Epithelial cell of esophagus (primary cell): Measurements from ENCODE around the gene EFCC1.

Source experiments
- DNase-seq: peaks from one replicate; pipeline ENCODE4 v3.0.0; 2010; ENCODE audit warnings: low read depth
- H3K4me3 ChIP-seq: 2 replicates; pipeline ENCODE4 v1.5.1; 2011; ENCODE audit warnings: mild to moderate bottlenecking, low read length, control low read depth
- TF ChIP-seq, protein P1 (sequence below): IDR thresholded peaks from 2 replicates; pipeline ENCODE4 v1.5.1; 2011; ENCODE audit warnings: low read depth, mild to moderate bottlenecking, low read length, control low read depth, inconsistent platforms; ENCODE audit not compliant: insufficient read depth; ENCODE audit errors: missing control alignments

Gene EFCC1

DNA sequence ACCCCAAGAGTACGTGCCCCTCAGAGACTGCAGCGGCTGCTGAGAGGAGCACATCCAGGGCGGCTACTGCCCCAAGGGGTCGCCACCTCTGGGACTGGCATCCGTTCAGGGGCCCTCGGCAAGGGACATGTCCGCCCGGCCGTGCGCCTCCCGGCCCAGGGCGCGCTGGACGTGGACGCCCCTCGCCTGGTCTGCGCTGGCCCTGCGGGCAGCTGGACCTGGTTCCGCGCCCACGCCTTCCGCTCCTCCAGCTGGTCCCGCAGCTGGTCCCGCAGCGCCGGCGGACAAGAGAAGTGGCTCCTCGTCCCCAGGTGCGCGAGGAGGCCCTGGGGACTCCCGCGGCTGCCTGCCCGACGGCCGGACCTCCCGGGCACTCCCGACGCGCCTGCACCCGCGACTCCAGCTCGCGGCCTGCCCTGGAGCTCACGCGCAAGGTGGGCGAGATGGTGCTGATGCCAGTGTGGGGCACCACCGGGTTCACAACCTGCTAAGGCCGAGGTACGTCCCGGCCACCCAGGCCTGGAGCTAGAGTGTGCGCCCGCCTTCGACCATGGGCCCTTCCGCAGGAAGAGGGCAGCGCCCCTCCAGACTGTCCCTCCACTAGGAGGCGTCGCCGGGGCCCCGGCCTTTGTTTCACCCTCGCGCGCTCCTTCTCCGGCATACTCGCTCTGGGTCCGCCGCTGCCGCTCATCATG lies 45.1 kb downstream of the EFCC1 start:
- H3K4me3 ChIP-seq = no peak overlapping the region
- TF ChIP-seq, protein P1, sequence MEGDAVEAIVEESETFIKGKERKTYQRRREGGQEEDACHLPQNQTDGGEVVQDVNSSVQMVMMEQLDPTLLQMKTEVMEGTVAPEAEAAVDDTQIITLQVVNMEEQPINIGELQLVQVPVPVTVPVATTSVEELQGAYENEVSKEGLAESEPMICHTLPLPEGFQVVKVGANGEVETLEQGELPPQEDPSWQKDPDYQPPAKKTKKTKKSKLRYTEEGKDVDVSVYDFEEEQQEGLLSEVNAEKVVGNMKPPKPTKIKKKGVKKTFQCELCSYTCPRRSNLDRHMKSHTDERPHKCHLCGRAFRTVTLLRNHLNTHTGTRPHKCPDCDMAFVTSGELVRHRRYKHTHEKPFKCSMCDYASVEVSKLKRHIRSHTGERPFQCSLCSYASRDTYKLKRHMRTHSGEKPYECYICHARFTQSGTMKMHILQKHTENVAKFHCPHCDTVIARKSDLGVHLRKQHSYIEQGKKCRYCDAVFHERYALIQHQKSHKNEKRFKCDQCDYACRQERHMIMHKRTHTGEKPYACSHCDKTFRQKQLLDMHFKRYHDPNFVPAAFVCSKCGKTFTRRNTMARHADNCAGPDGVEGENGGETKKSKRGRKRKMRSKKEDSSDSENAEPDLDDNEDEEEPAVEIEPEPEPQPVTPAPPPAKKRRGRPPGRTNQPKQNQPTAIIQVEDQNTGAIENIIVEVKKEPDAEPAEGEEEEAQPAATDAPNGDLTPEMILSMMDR = no peak

DNA sequence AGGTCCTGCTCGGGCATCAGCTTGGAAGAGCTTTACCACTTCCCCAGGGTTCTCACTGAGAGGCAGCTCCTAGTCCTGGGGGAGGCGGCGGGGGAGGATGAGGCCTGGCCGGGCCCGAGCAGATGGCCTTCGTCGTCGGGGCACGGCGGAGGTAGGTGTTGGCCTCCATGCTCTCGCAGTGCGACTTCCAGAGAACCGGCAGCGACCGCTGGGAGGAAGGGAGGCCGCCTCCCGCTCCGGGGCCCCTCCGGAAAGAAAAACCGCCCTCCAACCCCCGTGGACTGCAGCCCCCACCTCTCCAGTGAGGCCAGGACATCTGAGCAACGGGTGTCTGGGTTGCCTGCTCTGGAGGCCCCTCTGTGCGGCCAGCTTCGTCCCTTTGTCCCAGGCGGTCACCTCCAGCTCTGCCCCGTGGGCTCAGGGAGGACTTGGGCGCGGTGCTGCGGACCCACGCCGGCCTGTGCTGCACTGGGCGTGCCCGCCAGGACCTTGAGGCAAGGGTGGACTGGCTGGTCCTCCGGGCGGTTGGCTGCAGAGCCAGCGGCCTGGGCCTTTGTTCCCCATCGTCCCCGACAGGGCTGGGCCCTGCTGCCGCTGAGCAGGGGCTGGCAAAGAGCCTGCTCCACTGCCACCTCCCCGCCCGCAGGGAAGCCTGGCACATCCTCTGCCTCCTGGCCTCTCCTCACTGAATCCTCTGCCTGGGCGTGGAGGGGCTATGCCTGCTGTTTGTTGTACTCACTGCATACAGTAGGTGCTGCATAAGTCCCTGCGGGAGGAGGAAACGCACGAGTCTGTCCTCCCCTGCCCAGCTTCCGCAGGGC lies 45.8 kb downstream of the EFCC1 start:
- H3K4me3 ChIP-seq = no peak overlapping the region
- TF ChIP-seq, protein P1 = no peak
- DNase-seq = no peak

More for the DNA sequence above, 45.1 kb downstream of the EFCC1 start:
- DNase-seq = no peak

- no peak overlapping the region for H3K4me3 ChIP-seq
- TF ChIP-seq, protein P1 = no peak
- DNase-seq = no peak
Measured at GRCh38 chr3:129047553-129047839, 46.4 kb downstream of the EFCC1 start.

GRCh38 chr3:129050556-129051295 lies 49.6 kb downstream of the EFCC1 start:
- TF ChIP-seq, protein P1 = no peak
- H3K4me3 ChIP-seq = no peak overlapping the region
- no peak for DNase-seq

GRCh38 chr3:129051871-129052340 lies 50.8 kb downstream of the EFCC1 start:
- peak; percentile 19 for DNase-seq
- H3K4me3 ChIP-seq = no peak overlapping the region
- TF ChIP-seq, protein P1 = no peak

- no peak overlapping the region for H3K4me3 ChIP-seq
- DNase-seq = no peak
- TF ChIP-seq, protein P1 = no peak
Measured at GRCh38 chr3:129052675-129053074, 51.6 kb downstream of the EFCC1 start.
